OCI-LY3 (cell line): ENCODE results near the gene NUDT9.
"Not testable (repeated sequence)": the region's sequence is repeated elsewhere in the genome, so short reads cannot be mapped to it uniquely, and the experiment has no call there.

Source experiments
- H2AFZ ChIP-seq: fragments of 200-600, 300-600 bp; shearing (Covaris generic); 2 replicates; pipeline ENCODE4 v1.6.0; 2014; ENCODE audit warnings: antibody characterized with exemption, low read depth, low read length
- H3K27ac ChIP-seq: fragments of 200-600, 300-600 bp; sonication (generic); 2 replicates; pipeline ENCODE4 v1.5.1; 2014; ENCODE audit warnings: mild to moderate bottlenecking, low read length, moderate library complexity, mixed read lengths
- H3K27me3 ChIP-seq: fragments of 200-600, 300-600 bp; sonication (generic); 2 replicates; pipeline ENCODE4 v1.6.1; 2014; ENCODE audit warnings: low read depth, low read length, mixed read lengths
- H3K36me3 ChIP-seq: fragments of 200-600, 300-600 bp; sonication (generic); replicated peaks from 2 replicates; pipeline ENCODE3; 2014; ENCODE audit warnings: low read depth, low read length, mixed read lengths
- H3K4me1 ChIP-seq: fragments of 300-600, 200-600 bp; sonication (generic); 2 replicates; pipeline ENCODE4 v1.6.1; 2014; ENCODE audit warnings: low read length, mixed read lengths
- H3K4me2 ChIP-seq: fragments of 200-600, 300-600 bp; sonication (generic); 2 replicates; pipeline ENCODE4 v1.6.1; 2014; ENCODE audit warnings: low read length, mixed read lengths
- H3K4me3 ChIP-seq: fragments of 300-600, 200-600 bp; sonication (generic); 2 replicates; pipeline ENCODE4 v1.5.1; 2014; ENCODE audit warnings: antibody characterized with exemption, mild to moderate bottlenecking, low read length, moderate library complexity
- H3K79me2 ChIP-seq: fragments of 300-600, 200-600 bp; shearing (Covaris generic); 2 replicates; pipeline ENCODE4 v1.6.1; 2014; ENCODE audit warnings: mild to moderate bottlenecking, low read length, mixed read lengths
- H3K9ac ChIP-seq: fragments of 300-600, 200-600 bp; shearing (Covaris generic); 2 replicates; pipeline ENCODE4 v1.6.0; 2014; ENCODE audit warnings: mild to moderate bottlenecking, low read length, moderate library complexity
- H3K9me3 ChIP-seq: fragments of 200-600, 300-600 bp; shearing (Covaris generic); 2 replicates; pipeline ENCODE4 v1.6.1; 2014; ENCODE audit warnings: low read length, mixed read lengths; ENCODE audit not compliant: insufficient read depth
- H4K20me1 ChIP-seq: fragments of 200-600, 300-600 bp; sonication (generic); 2 replicates; pipeline ENCODE4 v1.6.1; 2016; ENCODE audit warnings: low read length, mixed read lengths; ENCODE audit not compliant: insufficient read depth
- CTCF ChIP-seq: fragments of 200-600, 300-600 bp; sonication (generic); IDR thresholded peaks from 2 replicates; pipeline ENCODE4 v1.5.1; 2014; ENCODE audit warnings: antibody characterized with exemption, low read length, low read depth
- EZH2phosphoT487 ChIP-seq: fragments of 200-600 bp; shearing (Covaris generic); IDR thresholded peaks from 2 replicates; pipeline ENCODE4 v1.6.1; 2018; ENCODE audit warnings: antibody characterized with exemption, mixed run types, low read depth

NUDT9 gene

DNA sequence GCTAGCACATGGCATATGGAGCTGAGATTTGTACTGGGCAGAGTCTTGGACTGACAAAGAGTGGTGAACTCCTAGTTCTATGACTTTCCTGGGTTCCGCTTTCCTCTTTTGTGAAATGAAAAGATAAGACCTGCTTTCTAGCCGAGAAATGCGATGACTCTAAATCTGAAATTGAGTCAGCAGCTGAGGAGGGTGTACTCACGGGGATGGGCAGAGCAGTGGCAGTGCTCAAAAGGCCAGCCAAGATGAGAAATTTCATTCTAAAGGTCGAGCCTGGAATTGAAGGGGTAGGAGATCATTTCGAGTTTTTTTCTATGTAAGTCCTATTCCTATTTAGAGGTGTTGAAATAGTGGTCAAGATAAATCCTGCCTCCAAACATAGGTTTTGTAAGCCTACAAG lies 47.0 kb downstream of the NUDT9 start:
- Histone ChIP-seq H3K27me3 (no peaks in the 10 kb centered on the region), H4K20me1 (no peaks in the 10 kb centered on the region)
- TF ChIP-seq CTCF (no peak), EZH2phosphoT487 (no peak)

GRCh38 chr4:87476934-87477333 lies 54.6 kb downstream of the NUDT9 start:
- no peak for TF ChIP-seq CTCF
- Histone ChIP-seq H3K4me1 (no peaks in the 10 kb centered on the region), H3K4me2 (no peak overlapping the region), H3K4me3 (no peak overlapping the region), H3K79me2 (no peaks in the 10 kb centered on the region), H3K27ac (no peak overlapping the region), H3K9me3 (no peaks in the 10 kb centered on the region), H3K9ac (no peak overlapping the region), H3K36me3 (no peaks in the 10 kb centered on the region), H2AFZ (no peak overlapping the region), H3K27me3 (no peaks in the 10 kb centered on the region), H4K20me1 (no peaks in the 10 kb centered on the region)

More for the DNA sequence above, 47.0 kb downstream of the NUDT9 start:
- no peak overlapping the region for H3K27ac ChIP-seq
- H3K9ac ChIP-seq: no peak overlapping the region
- H3K4me2 ChIP-seq: peak overlapping the region; percentile 46
- H3K9me3 ChIP-seq: no peaks in the 10 kb centered on the region
- no peaks in the 10 kb centered on the region for H3K79me2 ChIP-seq
- H2AFZ ChIP-seq: no peak overlapping the region
- no peaks in the 10 kb centered on the region for H3K36me3 ChIP-seq
- H3K4me1 ChIP-seq: peaks cover 13% of the 10 kb centered on the region
- H3K4me3 ChIP-seq: no peak overlapping the region

- Histone ChIP-seq H3K79me2 (no peaks in the 10 kb centered on the region), H3K4me2 (no peak overlapping the region), H3K4me1 (no peaks in the 10 kb centered on the region), H3K4me3 (no peak overlapping the region), H3K9ac (no peak overlapping the region), H3K36me3 (no peaks in the 10 kb centered on the region), H4K20me1 (no peaks in the 10 kb centered on the region), H2AFZ (no peak overlapping the region), H3K9me3 (no peaks in the 10 kb centered on the region), H3K27ac (no peak overlapping the region), H3K27me3 (no peaks in the 10 kb centered on the region)
- TF ChIP-seq CTCF (no peak), EZH2phosphoT487 (no peak)
Observed at GRCh38 chr4:87478732-87479250, 56.4 kb downstream of the NUDT9 start.

DNA sequence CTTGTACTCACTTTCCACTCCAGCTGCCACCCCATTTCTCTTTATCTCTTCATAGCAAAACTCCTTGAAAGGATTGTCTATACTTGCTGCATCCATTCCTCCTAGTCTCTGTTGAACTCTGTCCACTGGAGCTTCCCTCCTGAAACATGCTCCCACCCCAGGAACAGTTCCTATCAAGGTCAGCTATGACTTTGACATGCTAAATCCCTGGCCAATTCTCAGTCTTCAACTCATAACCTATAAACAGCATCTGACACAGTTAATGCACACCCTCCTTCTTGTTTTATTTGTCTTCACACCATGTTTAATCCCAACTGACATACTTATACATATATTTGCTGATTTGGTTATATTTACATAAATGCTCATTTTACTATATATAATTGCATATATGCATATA lies 59.0 kb downstream of the NUDT9 start:
- no peak overlapping the region for H3K9ac ChIP-seq
- TF ChIP-seq EZH2phosphoT487 (no peak), CTCF (no peak)
- no peaks in the 10 kb centered on the region for H3K79me2 ChIP-seq
- H3K27ac ChIP-seq: no peak overlapping the region
- H3K4me3 ChIP-seq: no peak overlapping the region
- H2AFZ ChIP-seq: no peak overlapping the region
- H3K4me2 ChIP-seq: no peak overlapping the region
- H3K36me3 ChIP-seq: no peaks in the 10 kb centered on the region
- H3K4me1 ChIP-seq: no peaks in the 10 kb centered on the region
- no peaks in the 10 kb centered on the region for H3K9me3 ChIP-seq
- H3K27me3 ChIP-seq: no peaks in the 10 kb centered on the region
- H4K20me1 ChIP-seq: no peaks in the 10 kb centered on the region

GRCh38 chr4:87483247-87483646 lies 60.9 kb downstream of the NUDT9 start:
- not testable (repeated sequence) for H3K27me3 ChIP-seq, H3K4me1 ChIP-seq, H3K9me3 ChIP-seq, H3K4me2 ChIP-seq, H3K36me3 ChIP-seq, H3K9ac ChIP-seq, H3K79me2 ChIP-seq, H2AFZ ChIP-seq, H4K20me1 ChIP-seq, H3K27ac ChIP-seq, H3K4me3 ChIP-seq

- not testable (repeated sequence) for H3K4me3 ChIP-seq, H3K4me1 ChIP-seq, H3K79me2 ChIP-seq, H3K4me2 ChIP-seq, H3K9me3 ChIP-seq, H3K36me3 ChIP-seq, H3K27me3 ChIP-seq, H2AFZ ChIP-seq, H3K27ac ChIP-seq, H4K20me1 ChIP-seq, H3K9ac ChIP-seq
Observed at GRCh38 chr4:87488666-87489065, 66.3 kb downstream of the NUDT9 start.
